HG02852 (cell line): ENCODE data around the gene UNC80.

Experiments
- ATAC-seq: cut with Tn5 transposase; IDR thresholded peaks from one replicate; pipeline ENCODE4 v1.9.1; 2021; ENCODE audit warnings: mild to moderate bottlenecking, moderate library complexity; ENCODE audit not compliant: unreplicated experiment

UNC80 gene

GRCh38 chr2:209805351-209805750 lies 33.7 kb downstream of the UNC80 start:
- ATAC-seq = no peak

GRCh38 chr2:209806318-209806717 lies 34.7 kb downstream of the UNC80 start:
- no peak for ATAC-seq

GRCh38 chr2:209808521-209808920 lies 36.9 kb downstream of the UNC80 start:
- ATAC-seq = no peak

- ATAC-seq = no peak
These were observed 37.6 kb downstream of the UNC80 start for GRCh38 chr2:209809256-209809655.

GRCh38 chr2:209817844-209818271 lies 46.2 kb downstream of the UNC80 start:
- no peak for ATAC-seq

- ATAC-seq = no peak
These were observed 47.3 kb downstream of the UNC80 start for GRCh38 chr2:209818939-209819338.

- ATAC-seq = no peak
These were observed 50.2 kb downstream of the UNC80 start for GRCh38 chr2:209821806-209822205.

GRCh38 chr2:209823484-209823883 lies 51.9 kb downstream of the UNC80 start:
- no peak for ATAC-seq

- ATAC-seq = no peak
These were observed 52.8 kb downstream of the UNC80 start for GRCh38 chr2:209824391-209824790.

GRCh38 chr2:209830722-209831465 lies 59.3 kb downstream of the UNC80 start:
- ATAC-seq = no peak

GRCh38 chr2:209834767-209835166 lies 63.1 kb downstream of the UNC80 start:
- no peak for ATAC-seq

GRCh38 chr2:209840434-209840833 lies 68.8 kb downstream of the UNC80 start:
- ATAC-seq = no peak

- ATAC-seq = no peak
These were observed 74.0 kb downstream of the UNC80 start for GRCh38 chr2:209845666-209846065.

- ATAC-seq = no peak
These were observed 93.2 kb downstream of the UNC80 start for GRCh38 chr2:209864716-209865295.

GRCh38 chr2:209868271-209868994 lies 96.8 kb downstream of the UNC80 start:
- no peak for ATAC-seq

- no peak for ATAC-seq
These were observed 98.4 kb downstream of the UNC80 start for GRCh38 chr2:209870067-209870466.

GRCh38 chr2:209872675-209873074 lies 101.0 kb downstream of the UNC80 start:
- ATAC-seq = no peak

GRCh38 chr2:209875270-209875669 lies 103.6 kb downstream of the UNC80 start:
- no peak for ATAC-seq

GRCh38 chr2:209876211-209876610 lies 104.6 kb downstream of the UNC80 start:
- no peak for ATAC-seq

- ATAC-seq = no peak
These were observed 107.1 kb downstream of the UNC80 start for GRCh38 chr2:209878701-209879100.

GRCh38 chr2:209900638-209901037 lies 129.0 kb downstream of the UNC80 start:
- peak; percentile 76 for ATAC-seq

- ATAC-seq = no peak
These were observed 129.5 kb downstream of the UNC80 start for GRCh38 chr2:209901172-209901571.
